CD4-positive, alpha-beta T cell (primary cell): Measurements from ENCODE around the gene MLXIP. TPM values are rescaled to one million over a fixed set of nuclear protein-coding genes. Genes with fewer than 3 reads are reported as not detected.
A peak's percentile ranks its signal among the peaks of the same experiment; 100 is the strongest.

Experiments
- ATAC-seq: fragments of 200-7000 bp; cut with Tn5 transposase; one replicate; pipeline ENCODE4 v1.10.0; 2022; ENCODE audit warnings: mild to moderate bottlenecking; ENCODE audit not compliant: poor library complexity
- CTCF ChIA-PET: fragments of 350-600 bp; sonication (Branson Sonifier 250); formaldehyde crosslinking; loops from one replicate; lab custom pipeline; 2021; ENCODE audit warnings: antibody characterized with exemption, inconsistent platforms; lab: Charles Lee
- POLR2A ChIA-PET: fragments of 350-600 bp; sonication (Branson Sonifier 250); formaldehyde crosslinking; loops from one replicate; lab custom pipeline; 2021; ENCODE audit warnings: antibody characterized with exemption, inconsistent platforms; lab: Charles Lee
- DNase-seq, 14 experiments: peaks; one replicate each; pipeline ENCODE4 v3.0.0-alpha.2; 2013 to 2020; ENCODE audit warnings: mixed read lengths in 2 of 14
- H3K27ac ChIP-seq, 2 donors: one replicate each; pipeline versions ENCODE4 v1.5.1 to v1.7.0; 2013; ENCODE audit warnings: low read length in 2 of 2, low read depth in 1 of 2, mild to moderate bottlenecking in 1 of 2
- H3K27me3 ChIP-seq, 2 experiments: 1 replicate in 1 of 2; 2 replicates in 1 of 2; pipeline versions ENCODE4 v1.6.1 to v1.7.0; 2013; ENCODE audit warnings: low read length in 2 of 2, control low read depth in 1 of 2, mild to moderate bottlenecking in 1 of 2, moderate library complexity in 1 of 2; ENCODE audit not compliant: insufficient read depth in 2 of 2, control insufficient read depth in 1 of 2
- H3K36me3 ChIP-seq: one replicate; pipeline ENCODE4 v1.6.1; 2013; ENCODE audit warnings: low read length, control low read depth; ENCODE audit not compliant: insufficient read depth
- H3K4me1 ChIP-seq: one replicate; pipeline ENCODE4 v1.6.1; 2013; ENCODE audit warnings: low read length, control low read depth; ENCODE audit not compliant: insufficient read depth
- H3K4me3 ChIP-seq: one replicate; pipeline ENCODE4 v1.5.1; 2013; ENCODE audit warnings: mild to moderate bottlenecking, low read length, moderate library complexity
- H3K9me3 ChIP-seq, 2 experiments: 1 replicate in 1 of 2; 2 replicates in 1 of 2; pipeline versions ENCODE4 v1.6.1 to v1.7.0; 2013; ENCODE audit warnings: low read length in 2 of 2, mild to moderate bottlenecking in 2 of 2, control low read depth in 1 of 2, moderate library complexity in 1 of 2; ENCODE audit not compliant: control insufficient read depth in 1 of 2, insufficient read depth in 1 of 2
- H3K27ac Mint-ChIP-seq: one replicate; pipeline ENCODE4 v1.8.0; 2020; ENCODE audit warnings: mixed read lengths
- H3K27me3 Mint-ChIP-seq: one replicate; pipeline ENCODE4 v1.8.0; 2021; ENCODE audit warnings: mixed read lengths
- H3K36me3 Mint-ChIP-seq: one replicate; pipeline ENCODE4 v1.8.0; 2021; ENCODE audit warnings: low read depth, mixed read lengths
- H3K4me1 Mint-ChIP-seq: one replicate; pipeline ENCODE4 v1.8.0; 2021; ENCODE audit warnings: low read depth, mixed read lengths
- H3K4me3 Mint-ChIP-seq: one replicate; pipeline ENCODE4 v1.8.0; 2020; ENCODE audit warnings: mild to moderate bottlenecking, mixed read lengths
- H3K9me3 Mint-ChIP-seq: one replicate; pipeline ENCODE4 v1.8.0; 2020; ENCODE audit warnings: mixed read lengths
- CTCF ChIP-seq: fragments of 200-600 bp; IDR thresholded peaks from one replicate; pipeline ENCODE4 v1.8.0; 2022; ENCODE audit warnings: antibody characterized with exemption, mild to moderate bottlenecking
- intact Hi-C, 2 experiments: fragments of 100-400 bp; cut with DNase I in 1 of 2; cut with micrococcal nuclease in 1 of 2; formaldehyde crosslinking; loops; one replicate each; pipeline versions ENCODE4 v1.15.1 to v1.9.0; 2023 to 2025; cut with DNase I, micrococcal nuclease
- total RNA-seq, 174 experiments: library from RNA in 2 of 174; stranded (reverse) in 2 of 174; gene quantifications; one replicate each; pipeline ENCODE4 v1.2.3 and lab custom pipeline; 2021 to 2026

Gene MLXIP
- total RNA-seq, 2 experiments from 2014 or later, result 98.0 to 99.3 TPM

GRCh38 chr12:122147514-122148290 is 69.1 kb downstream of the MLXIP start:
- H3K9me3 ChIP-seq, result no peaks in the 10 kb centered on the region
- intact Hi-C loops, result no loop called here
- no peaks in the 10 kb centered on the region for H3K4me1 ChIP-seq
- TF ChIP-seq CTCF, result no peak
- no peak overlapping the region for H3K4me3 ChIP-seq
- peaks cover 11% of the 10 kb centered on the region for H3K36me3 Mint-ChIP-seq
- peaks cover 4% of the 10 kb centered on the region for H3K4me1 Mint-ChIP-seq
- no peak for DNase-seq
- H3K27ac Mint-ChIP-seq, result no peak overlapping the region
- POLR2A ChIA-PET, result no interaction called here
- ATAC-seq, result no peak
- H3K27ac ChIP-seq, result no peak overlapping the region
- no peaks in the 10 kb centered on the region for H3K9me3 Mint-ChIP-seq
- H3K27me3 ChIP-seq, result no peaks in the 10 kb centered on the region
- H3K4me3 Mint-ChIP-seq, result no peak overlapping the region
- no peaks in the 10 kb centered on the region for H3K27me3 Mint-ChIP-seq
- CTCF ChIA-PET, result no interaction called here
- peaks cover 5% of the 10 kb centered on the region for H3K36me3 ChIP-seq

- H3K27ac Mint-ChIP-seq, result peak overlapping the region; percentile 36
- no peaks in the 10 kb centered on the region for H3K9me3 ChIP-seq
- no peak overlapping the region for H3K4me3 Mint-ChIP-seq
- TF ChIP-seq CTCF, result no peak
- H3K36me3 ChIP-seq, result no peaks in the 10 kb centered on the region
- H3K36me3 Mint-ChIP-seq, result peaks cover 5% of the 10 kb centered on the region
- no peak overlapping the region for H3K27ac ChIP-seq
- no peaks in the 10 kb centered on the region for H3K4me1 ChIP-seq
- intact Hi-C loops, result no loop called here
- ChIA-PET POLR2A (no interaction called here), CTCF (no interaction called here)
- DNase-seq, result no peak
- peaks cover 3% of the 10 kb centered on the region for H3K4me1 Mint-ChIP-seq
- no peaks in the 10 kb centered on the region for H3K27me3 ChIP-seq
- H3K27me3 Mint-ChIP-seq, result no peaks in the 10 kb centered on the region
- ATAC-seq, result no peak
- no peaks in the 10 kb centered on the region for H3K9me3 Mint-ChIP-seq
- H3K4me3 ChIP-seq, result no peak overlapping the region
Measured at GRCh38 chr12:122148657-122149056, 70.1 kb downstream of the MLXIP start.

GRCh38 chr12:122150127-122150681 is 71.6 kb downstream of the MLXIP start:
- Histone ChIP-seq H3K4me1 (no peaks in the 10 kb centered on the region), H3K9me3 (no peaks in the 10 kb centered on the region), H3K36me3 (no peaks in the 10 kb centered on the region), H3K27me3 (no peaks in the 10 kb centered on the region), H3K4me3 (no peak overlapping the region), H3K27ac (no peak overlapping the region)
- intact Hi-C loops, result no loop called here
- Mint-ChIP-seq H3K4me1 (no peaks in the 10 kb centered on the region), H3K4me3 (no peak overlapping the region), H3K9me3 (no peaks in the 10 kb centered on the region), H3K36me3 (no peaks in the 10 kb centered on the region), H3K27ac (no peak overlapping the region), H3K27me3 (no peaks in the 10 kb centered on the region)
- POLR2A ChIA-PET, result no interaction called here
- CTCF ChIA-PET, result no interaction called here
- DNase-seq (no peak), ATAC-seq (no peak)
- no peak for TF ChIP-seq CTCF
